MM.1S (cell line): ENCODE data around the gene ITPKC.

Experiments used
- CTCF ChIP-seq: fragments of 300-600 bp; sonication (generic); IDR thresholded peaks from 2 replicates; pipeline ENCODE4 v1.5.1; 2016; ENCODE audit warnings: antibody characterized with exemption, low read length, mixed read lengths
- EZH2phosphoT487 ChIP-seq: fragments of 300-600 bp; sonication (generic); IDR thresholded peaks from 2 replicates; pipeline ENCODE4 v1.6.1; 2018; ENCODE audit warnings: antibody characterized with exemption, low read length

DNA sequence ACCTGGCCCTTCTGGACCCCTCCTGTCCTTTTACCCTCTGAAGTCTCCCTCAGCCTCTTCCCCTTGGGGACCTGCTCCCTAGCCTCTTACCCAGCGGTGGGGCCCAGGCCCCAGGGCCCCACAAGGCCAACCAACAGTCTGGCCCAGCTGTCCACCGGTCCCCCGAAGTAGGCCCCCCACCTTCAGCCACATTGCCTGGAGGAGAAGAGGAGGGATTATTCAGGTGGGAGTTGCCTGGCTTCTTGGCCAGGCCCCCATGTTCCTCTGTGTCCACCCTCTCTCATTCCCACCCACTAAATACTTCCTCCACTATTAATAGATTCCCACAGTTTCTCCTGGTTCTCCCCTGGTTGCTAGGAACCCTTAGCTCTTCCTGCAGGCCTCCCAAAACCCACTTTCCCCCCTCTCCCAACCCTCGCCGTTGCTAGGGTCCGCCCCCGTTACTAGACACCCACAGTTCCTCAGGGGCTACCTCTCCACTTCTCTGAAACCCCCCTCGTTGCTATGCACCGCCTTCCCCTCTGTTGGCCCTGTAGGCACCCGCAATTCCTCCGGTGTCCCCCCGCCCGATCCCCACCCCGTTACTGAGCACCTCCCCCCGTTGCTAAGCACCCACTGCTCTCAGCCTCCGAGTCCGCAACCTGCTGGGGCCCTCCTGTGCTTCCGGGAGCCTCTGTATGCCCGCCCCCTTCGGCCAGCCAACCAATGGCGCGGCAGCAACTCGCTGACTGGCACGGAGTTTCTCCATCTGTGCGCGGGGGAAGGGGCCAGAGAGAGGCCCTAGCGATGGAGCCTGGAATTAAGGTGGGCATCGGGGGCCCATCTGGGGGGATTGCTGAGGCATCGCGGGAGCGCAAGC is 2.2 kb upstream of the ITPKC start:
- TF ChIP-seq CTCF (no peak), EZH2phosphoT487 (no peak)
